AG10803 (cell line): ENCODE results near the gene ANKK1.

Experiments
- DNase-seq: peaks from one replicate; pipeline ENCODE4 v3.0.0; 2010; ENCODE audit warnings: low read depth
- H3K4me3 ChIP-seq: 2 replicates; pipeline ENCODE4 v1.5.1; 2011; ENCODE audit warnings: mild to moderate bottlenecking, low read length, control low read depth
- TF ChIP-seq, protein P1 (sequence below): conservative IDR thresholded peaks from 2 replicates; pipeline ENCODE4 v1.5.1; 2011; ENCODE audit warnings: mild to moderate bottlenecking, low read length, control low read depth, inconsistent platforms

Gene ANKK1, protein sequence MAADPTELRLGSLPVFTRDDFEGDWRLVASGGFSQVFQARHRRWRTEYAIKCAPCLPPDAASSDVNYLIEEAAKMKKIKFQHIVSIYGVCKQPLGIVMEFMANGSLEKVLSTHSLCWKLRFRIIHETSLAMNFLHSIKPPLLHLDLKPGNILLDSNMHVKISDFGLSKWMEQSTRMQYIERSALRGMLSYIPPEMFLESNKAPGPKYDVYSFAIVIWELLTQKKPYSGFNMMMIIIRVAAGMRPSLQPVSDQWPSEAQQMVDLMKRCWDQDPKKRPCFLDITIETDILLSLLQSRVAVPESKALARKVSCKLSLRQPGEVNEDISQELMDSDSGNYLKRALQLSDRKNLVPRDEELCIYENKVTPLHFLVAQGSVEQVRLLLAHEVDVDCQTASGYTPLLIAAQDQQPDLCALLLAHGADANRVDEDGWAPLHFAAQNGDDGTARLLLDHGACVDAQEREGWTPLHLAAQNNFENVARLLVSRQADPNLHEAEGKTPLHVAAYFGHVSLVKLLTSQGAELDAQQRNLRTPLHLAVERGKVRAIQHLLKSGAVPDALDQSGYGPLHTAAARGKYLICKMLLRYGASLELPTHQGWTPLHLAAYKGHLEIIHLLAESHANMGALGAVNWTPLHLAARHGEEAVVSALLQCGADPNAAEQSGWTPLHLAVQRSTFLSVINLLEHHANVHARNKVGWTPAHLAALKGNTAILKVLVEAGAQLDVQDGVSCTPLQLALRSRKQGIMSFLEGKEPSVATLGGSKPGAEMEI

DNA sequence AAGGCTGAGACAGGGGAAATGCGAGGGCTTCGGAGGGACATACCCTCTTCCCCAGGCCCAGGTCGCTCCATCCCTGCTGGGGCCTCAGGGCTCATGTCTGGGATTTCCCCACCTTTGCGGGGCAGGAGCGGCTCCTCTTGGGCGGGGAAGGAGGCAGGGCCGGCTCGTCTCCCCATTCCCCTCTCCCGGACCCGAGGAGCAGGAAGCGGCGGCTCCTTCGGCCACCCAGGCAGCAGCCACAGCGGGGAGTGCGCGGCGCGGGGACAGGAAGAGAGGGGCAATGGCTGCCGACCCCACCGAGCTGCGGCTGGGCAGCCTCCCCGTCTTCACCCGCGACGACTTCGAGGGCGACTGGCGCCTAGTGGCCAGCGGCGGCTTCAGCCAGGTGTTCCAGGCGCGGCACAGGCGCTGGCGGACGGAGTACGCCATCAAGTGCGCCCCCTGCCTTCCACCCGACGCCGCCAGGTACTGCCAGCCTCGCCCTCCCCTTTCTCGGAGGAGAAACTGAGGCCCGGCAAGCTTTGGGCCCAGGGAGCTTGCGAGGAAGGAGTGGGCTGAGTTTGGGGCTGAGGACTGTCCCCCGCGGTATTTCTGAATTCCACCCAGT is at the start of gene ANKK1:
TSS of gene ANKK1 (plus strand) at position 175 of the 607 bp plus-strand sequence. CDS start at position 281, 106 bp downstream.
- TF ChIP-seq, protein P1, sequence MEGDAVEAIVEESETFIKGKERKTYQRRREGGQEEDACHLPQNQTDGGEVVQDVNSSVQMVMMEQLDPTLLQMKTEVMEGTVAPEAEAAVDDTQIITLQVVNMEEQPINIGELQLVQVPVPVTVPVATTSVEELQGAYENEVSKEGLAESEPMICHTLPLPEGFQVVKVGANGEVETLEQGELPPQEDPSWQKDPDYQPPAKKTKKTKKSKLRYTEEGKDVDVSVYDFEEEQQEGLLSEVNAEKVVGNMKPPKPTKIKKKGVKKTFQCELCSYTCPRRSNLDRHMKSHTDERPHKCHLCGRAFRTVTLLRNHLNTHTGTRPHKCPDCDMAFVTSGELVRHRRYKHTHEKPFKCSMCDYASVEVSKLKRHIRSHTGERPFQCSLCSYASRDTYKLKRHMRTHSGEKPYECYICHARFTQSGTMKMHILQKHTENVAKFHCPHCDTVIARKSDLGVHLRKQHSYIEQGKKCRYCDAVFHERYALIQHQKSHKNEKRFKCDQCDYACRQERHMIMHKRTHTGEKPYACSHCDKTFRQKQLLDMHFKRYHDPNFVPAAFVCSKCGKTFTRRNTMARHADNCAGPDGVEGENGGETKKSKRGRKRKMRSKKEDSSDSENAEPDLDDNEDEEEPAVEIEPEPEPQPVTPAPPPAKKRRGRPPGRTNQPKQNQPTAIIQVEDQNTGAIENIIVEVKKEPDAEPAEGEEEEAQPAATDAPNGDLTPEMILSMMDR, result no peak
- no peak within 1 kb of the TSS for H3K4me3 ChIP-seq
- no peak for DNase-seq

DNA sequence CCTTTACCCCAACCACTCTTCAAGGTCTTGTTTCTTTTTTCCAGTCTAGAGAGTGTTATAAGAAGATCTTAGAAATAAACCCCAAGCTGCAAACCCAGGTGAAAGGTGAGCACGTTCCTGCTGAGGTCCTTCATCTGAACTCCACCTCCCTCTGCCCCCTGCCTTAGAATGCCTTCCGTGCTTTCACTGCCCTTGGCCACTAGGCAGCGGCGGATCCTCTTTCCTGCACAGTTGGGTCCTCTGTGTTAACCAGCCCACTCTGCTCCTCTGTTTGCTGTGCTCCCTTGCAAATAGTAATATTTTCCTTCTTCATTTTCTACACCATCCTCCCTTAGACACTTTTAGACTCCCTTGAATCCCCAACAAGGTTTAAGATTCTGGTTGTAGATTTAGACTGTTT is 48.8 kb upstream of the ANKK1 start:
- TF ChIP-seq, protein P1, result no peak
- H3K4me3 ChIP-seq, result no peak overlapping the region
- DNase-seq, result no peak

DNA sequence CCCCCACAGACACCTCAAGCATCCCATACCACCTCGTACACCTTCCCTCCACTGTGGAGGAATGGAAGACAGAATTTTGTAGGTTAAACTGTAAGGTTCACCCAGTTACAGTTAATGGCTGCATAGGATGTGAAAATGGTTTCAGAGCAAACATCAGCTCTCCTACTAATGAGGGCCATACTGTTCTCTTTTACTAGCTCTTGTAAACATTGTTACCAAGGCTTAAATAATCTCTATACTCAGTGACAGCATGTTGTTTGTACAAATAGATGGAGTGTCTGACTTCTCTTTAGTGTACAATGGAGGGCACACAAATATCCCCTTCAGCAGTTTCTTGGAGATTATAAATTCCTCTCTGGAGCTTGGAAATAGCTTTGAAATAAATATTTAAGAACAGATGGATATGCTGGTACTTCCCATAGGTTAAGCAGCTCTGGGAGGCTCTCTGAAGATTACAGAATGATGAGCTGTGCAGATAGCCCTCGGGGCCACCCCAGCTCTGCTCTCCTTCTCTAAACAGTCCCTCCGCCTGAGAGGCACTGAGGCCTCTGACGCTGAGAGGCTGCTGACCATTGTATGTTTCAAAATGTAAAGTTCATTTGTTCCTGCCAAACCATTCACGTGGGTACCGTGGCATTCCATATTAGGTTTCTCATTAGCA is 47.5 kb upstream of the ANKK1 start:
- DNase-seq, result no peak
- TF ChIP-seq, protein P1, result no peak
- H3K4me3 ChIP-seq, result no peak overlapping the region

DNA sequence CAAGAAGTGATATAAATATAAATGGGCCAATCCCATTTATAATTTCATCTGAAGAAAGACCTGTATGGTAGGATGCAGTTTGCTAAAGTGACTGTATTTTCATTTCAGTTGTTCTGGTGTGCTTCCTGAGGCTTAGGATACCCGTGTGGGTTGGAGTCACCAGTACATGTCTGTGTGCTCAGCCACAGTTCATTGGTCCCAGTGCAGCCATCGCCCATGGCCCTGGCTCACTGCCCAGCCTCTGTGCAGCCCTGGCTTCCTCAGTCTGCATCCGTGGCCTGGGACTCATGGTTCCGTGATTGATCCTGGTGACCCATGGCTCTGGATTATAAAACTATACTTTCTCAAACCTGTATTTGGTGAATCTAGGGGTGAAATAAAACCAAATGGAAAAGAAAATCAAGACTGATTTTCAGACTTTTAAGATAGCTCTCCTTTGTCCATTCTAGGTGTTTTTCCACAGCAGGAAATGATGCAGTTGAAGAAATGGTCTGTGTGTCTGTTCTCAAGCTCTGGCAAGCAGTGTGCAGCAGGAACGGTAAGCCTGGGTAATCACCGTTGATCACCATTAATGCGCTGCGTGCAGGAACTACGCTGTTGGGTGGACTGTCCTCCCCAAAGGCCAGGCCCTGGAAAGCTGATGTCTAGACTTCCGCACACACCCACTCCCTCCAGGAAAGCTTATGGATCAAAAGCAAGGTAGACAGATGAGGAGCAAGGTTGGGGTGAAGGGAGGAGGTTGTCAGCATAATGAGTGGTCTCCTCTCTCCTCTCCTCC is 46.0 kb upstream of the ANKK1 start:
- DNase-seq, result no peak

DNA sequence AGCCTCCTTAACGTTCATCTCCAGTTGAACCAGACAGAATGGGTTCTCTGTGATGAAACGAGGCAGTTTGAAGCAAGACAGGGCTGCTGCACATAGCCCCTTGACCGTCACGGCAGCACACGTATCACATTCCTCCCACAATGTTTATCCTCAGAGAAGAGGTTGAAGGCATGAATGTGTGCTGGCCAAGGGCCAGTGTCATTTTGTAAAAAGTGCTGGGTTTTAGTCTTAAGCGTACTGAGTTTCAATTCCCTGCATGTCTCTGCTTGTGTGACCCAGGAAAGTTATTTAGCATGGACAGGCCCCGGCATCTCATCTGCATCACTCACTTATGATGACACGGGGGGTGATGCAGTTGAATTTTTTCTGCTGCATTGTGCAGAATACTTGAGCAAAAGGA is 41.6 kb upstream of the ANKK1 start:
- TF ChIP-seq, protein P1, result no peak
- no peak overlapping the region for H3K4me3 ChIP-seq
- DNase-seq, result no peak

More for the DNA sequence above, 46.0 kb upstream of the ANKK1 start:
- TF ChIP-seq, protein P1, result no peak
- no peak overlapping the region for H3K4me3 ChIP-seq

DNA sequence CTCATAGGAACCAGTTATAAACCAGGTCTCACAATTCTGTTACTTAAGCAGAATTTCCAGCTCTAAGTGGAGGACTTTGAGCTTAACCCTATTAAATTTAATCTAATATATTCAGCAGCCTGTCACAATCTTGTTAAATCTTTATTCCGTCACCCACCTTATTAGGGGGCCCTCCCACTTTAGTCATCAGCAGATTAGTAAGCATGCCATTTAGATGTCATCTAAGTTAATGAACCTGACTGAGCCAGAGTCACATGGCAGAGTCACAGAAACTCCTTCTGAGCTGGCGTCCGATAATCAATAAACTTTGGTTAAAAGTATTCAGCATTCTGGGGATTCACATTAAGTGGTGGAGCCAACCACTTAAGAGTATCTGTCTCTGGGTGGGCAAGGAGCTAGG is 38.1 kb upstream of the ANKK1 start:
- no peak overlapping the region for H3K4me3 ChIP-seq
- TF ChIP-seq, protein P1, result no peak
- DNase-seq, result no peak
